Astrocyte of the spinal cord (primary cell): ENCODE results near the gene PRSS21.

Experiments used
- DNase-seq: peaks from one replicate; pipeline ENCODE4 v3.0.0; 2011; ENCODE audit warnings: low read depth, low spot score
- H3K4me3 ChIP-seq: 2 replicates; pipeline ENCODE4 v1.5.1; 2011; ENCODE audit warnings: low read depth, mild to moderate bottlenecking, low read length, moderate library complexity
- in situ Hi-C: cut with HindIII; loops from 2 replicates; pipeline ENCODE4 v1.10.0; 2017; ENCODE audit warnings: low sequenced_read_pairs
- TF ChIP-seq, protein P1 (sequence below): IDR thresholded peaks from 2 replicates; pipeline ENCODE4 v1.5.1; 2012; ENCODE audit warnings: low read depth, mild to moderate bottlenecking, low read length, inconsistent platforms

Gene PRSS21

DNA sequence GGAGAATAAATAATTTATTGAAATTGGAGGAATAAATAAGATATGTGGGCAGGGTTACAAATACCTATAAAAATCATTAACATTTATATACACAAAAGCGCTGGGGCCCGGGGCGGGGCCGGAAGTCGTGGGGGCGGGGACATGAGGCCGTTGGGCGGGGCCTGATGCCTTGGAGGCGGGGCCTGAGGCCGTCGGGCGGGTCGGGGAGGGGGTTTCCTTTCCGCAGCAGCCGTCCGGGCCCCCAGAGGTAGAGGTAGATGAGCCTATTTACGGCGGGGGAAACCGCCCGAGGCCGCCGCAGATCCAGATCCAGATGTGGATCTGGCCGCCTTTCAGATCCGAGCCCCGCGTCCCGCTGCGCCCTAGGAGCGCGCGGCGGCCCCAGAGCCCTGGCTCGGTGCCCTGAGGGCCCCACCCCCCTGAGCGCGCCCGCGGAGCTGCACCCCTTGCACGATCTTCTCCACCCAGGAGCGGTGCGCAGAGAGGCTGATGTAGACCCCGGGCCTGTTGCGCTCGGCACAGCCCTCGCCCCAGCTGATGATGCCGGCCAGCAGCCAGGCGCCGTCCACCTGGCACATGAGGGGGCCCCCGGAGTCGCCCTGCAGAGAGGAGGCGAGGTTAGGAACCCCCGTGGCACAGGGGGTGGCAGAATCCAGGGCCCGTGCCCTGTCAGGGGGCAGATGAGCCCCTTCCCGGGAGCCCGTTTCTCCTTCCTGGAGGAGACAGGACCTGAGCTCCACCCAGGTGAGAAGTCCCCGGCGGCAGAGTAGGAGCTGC lies 35.9 kb downstream of the PRSS21 start:
- no peak for DNase-seq
- TF ChIP-seq, protein P1, sequence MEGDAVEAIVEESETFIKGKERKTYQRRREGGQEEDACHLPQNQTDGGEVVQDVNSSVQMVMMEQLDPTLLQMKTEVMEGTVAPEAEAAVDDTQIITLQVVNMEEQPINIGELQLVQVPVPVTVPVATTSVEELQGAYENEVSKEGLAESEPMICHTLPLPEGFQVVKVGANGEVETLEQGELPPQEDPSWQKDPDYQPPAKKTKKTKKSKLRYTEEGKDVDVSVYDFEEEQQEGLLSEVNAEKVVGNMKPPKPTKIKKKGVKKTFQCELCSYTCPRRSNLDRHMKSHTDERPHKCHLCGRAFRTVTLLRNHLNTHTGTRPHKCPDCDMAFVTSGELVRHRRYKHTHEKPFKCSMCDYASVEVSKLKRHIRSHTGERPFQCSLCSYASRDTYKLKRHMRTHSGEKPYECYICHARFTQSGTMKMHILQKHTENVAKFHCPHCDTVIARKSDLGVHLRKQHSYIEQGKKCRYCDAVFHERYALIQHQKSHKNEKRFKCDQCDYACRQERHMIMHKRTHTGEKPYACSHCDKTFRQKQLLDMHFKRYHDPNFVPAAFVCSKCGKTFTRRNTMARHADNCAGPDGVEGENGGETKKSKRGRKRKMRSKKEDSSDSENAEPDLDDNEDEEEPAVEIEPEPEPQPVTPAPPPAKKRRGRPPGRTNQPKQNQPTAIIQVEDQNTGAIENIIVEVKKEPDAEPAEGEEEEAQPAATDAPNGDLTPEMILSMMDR = no peak
- in situ Hi-C loops = no loop called here
- no peak overlapping the region for H3K4me3 ChIP-seq

DNA sequence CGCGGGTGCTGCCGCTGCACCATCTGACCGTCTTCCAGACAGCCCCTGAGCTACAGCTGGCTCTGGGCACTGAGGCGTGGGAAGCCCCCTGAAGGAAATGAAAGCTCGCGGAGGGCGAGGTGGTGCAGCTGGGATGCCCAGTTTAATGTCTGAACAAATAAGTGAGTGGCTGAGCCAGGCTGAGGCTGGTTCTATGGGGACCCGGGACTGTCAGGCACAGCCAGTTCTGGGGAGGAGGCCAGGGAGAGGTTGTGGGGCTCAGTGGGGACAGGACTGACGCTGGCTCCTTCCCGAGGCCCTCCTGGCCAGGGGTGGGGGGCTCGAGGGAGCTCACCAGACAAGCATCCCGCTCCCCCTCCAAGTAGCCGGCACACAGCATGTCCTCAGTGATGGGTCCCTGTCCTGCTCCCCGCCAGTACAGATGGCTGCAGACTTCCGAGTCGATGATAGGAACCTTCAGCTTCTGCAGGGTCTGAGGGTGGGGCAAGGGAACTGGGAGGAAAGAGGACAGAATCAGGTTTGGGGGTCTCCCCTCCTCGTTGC lies 36.6 kb downstream of the PRSS21 start:
- in situ Hi-C loops = no loop called here
- no peak overlapping the region for H3K4me3 ChIP-seq
- TF ChIP-seq, protein P1 = no peak
- no peak for DNase-seq

DNA sequence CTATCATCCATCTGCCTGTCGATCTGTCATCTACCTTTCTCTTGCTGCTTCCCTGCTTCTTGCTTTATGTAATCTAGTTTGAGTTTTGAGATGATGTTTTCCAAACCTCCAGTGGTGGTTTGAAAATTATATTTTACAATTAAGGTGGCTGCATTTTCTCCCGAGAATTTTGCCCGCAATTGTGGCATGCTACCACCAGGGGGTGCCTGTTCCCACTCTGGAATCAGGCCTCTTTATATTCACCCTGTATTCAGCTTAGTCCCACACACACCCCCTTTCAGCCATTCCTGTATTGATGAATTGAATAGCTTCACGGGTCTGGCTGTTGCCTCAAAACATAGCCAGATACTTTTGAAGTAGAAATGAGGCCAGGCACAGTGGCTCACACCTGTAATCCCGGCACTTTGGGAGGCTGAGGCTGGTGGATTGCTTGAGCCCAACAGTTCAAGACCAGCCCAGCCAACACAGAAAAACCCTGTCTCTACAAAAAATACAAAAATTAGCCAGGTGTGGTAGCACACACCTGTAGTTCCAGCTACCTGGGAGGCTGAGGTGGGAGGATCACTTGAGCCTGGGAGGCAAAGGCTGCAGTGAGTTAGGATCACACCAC lies 37.8 kb downstream of the PRSS21 start:
- H3K4me3 ChIP-seq = no peak overlapping the region
- TF ChIP-seq, protein P1 = peak; percentile 47
- DNase-seq = no peak
- in situ Hi-C loops = no loop called here

DNA sequence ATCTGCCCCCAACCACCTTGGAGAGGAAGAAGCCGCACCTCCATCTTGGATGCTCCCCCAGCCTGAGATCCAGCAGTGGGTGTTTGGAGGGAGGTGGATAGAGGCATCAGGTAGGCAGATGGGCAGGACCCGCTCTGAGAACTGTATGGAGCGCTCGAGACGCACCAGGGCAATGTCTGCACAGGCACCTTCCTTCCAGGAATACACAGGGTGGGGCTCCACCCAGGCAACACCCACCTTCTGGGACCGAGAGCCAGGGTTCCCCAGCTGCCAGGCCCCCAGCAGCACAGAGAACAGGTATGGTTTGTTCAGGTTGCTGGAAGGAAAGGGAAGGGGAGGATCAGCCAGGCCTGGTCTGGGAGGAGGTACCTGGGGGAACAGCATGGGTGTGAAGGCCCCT lies 38.5 kb downstream of the PRSS21 start:
- in situ Hi-C loops = no loop called here
- TF ChIP-seq, protein P1 = no peak
- no peak for DNase-seq
- no peak overlapping the region for H3K4me3 ChIP-seq

DNA sequence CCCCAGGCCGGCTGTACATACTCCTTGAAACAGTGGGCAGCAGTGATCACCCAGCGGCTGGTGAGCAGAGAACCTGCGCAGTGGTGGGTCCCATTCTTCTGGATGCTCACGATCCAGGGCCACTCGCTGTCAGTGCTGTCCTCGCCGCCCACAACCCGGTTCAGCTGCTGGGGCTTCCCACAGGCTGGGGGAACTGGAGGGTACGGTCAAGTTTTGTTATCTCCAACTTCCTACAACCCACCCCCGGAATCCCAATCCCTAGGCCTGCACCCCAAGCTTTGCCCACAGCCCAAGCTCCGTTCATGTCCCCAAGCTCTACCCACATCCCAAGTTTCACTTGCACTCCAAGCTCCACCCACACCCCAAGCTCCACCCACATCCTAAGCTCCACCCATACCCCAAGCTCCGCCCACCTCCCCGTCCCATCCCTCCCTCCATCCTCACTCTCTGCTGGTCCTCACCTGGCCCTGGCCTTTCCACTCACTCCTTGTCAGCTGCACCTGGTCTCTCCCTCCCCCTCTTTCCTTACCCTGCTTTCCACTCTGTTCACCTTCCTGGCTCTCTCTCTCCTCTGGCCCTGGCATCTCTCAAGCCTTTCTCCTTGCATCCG lies 39.1 kb downstream of the PRSS21 start:
- no peak overlapping the region for H3K4me3 ChIP-seq
- no peak for DNase-seq
- in situ Hi-C loops = no loop called here

DNA sequence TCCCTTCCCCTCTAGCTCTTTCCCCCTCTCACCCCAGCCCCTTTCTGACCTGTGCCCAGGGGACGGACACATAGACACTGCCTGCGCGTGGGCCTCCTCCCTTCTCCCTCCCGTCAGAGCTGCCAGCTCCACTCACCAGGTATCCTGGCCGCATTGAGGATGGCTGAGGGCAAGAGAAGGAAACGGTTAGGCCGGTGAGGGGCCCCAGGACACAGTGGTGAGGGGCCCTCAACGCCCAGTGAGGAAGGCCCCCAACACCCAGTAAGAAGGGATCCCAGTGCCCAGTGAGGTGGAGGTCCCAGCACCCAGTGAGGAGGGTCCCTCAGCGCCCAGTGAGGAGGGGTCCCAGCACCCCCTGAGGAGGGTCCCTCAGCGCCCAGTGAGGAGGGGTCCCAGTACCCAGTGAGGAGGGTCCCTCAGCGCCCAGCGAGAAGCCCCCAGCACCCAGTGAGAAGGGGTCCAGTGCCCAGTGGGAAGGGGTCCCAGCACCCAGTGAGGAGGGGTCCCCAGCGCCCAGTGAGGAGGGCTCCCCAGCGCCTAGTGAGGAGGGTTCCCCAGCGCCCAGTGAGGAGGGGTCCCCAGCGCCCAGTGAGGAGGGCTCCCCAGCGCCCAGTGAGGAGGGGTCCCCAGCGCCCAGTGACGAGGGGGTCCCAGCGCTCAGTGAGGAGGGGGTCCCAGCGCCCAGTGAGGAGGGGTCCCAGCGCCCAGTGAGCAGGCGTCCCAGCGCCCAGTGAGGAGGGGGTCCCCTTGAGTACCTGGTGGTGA lies 39.8 kb downstream of the PRSS21 start:
- TF ChIP-seq, protein P1 = no peak
- no peak overlapping the region for H3K4me3 ChIP-seq
- in situ Hi-C loops = no loop called here
- DNase-seq = no peak

More for the DNA sequence above, 39.1 kb downstream of the PRSS21 start:
- TF ChIP-seq, protein P1 = no peak
